Left ventricle myocardium inferior (tissue), 1 donor: Measurements from ENCODE around the gene OR10T2. TPM values are rescaled to one million over a fixed set of nuclear protein-coding genes. Genes with fewer than 3 reads are reported as not detected.
"Not testable (repeated sequence)": the region's sequence is repeated elsewhere in the genome, so short reads cannot be mapped to it uniquely, and the experiment has no call there.

Experiments
- DNase-seq: peaks from one replicate; pipeline ENCODE4 v3.0.0-alpha.2; 2020
- H3K27ac ChIP-seq: fragments of 200-600 bp; replicated peaks from 2 replicates; pipeline ENCODE4 v1.8.0; 2021
- H3K27me3 ChIP-seq: fragments of 200-600 bp; 2 replicates; pipeline ENCODE4 v1.8.0; 2021; ENCODE audit warnings: low read depth
- H3K36me3 ChIP-seq: fragments of 200-600 bp; 2 replicates; pipeline ENCODE4 v1.8.0; 2021
- H3K4me1 ChIP-seq: fragments of 200-600 bp; 2 replicates; pipeline ENCODE4 v1.8.0; 2021
- H3K4me3 ChIP-seq: fragments of 200-600 bp; 2 replicates; pipeline ENCODE4 v1.8.0; 2021; ENCODE audit warnings: mild to moderate bottlenecking, moderate library complexity
- H3K9me3 ChIP-seq: fragments of 200-600 bp; replicated peaks from 2 replicates; pipeline ENCODE4 v1.8.0; 2021
- intact Hi-C: fragments of 100-400 bp; cut with micrococcal nuclease; formaldehyde crosslinking; loops from one replicate; pipeline ENCODE4 v1.11.0; 2022
- total RNA-seq: library from RNA; stranded (reverse); fragmentation: NEBNext Ultra II Directional; extraction: Animal tissue kit (Norgen Biotek cat#: 25700); gene quantifications from one replicate; pipeline ENCODE4 v1.2.1, GENCODE V29; 2021
- TF ChIP-seq, protein P1 (sequence below): fragments of 200-600 bp; IDR thresholded peaks from 2 replicates; pipeline ENCODE4 v1.8.0; 2021; ENCODE audit warnings: antibody characterized with exemption, mild to moderate bottlenecking, borderline replicate concordance
- donor health status: DM: no; HTN: yes; CAD: no; lungs with severe emphysema.

Gene OR10T2
- total RNA-seq, 1 donor from 2014 or later = not detected

DNA sequence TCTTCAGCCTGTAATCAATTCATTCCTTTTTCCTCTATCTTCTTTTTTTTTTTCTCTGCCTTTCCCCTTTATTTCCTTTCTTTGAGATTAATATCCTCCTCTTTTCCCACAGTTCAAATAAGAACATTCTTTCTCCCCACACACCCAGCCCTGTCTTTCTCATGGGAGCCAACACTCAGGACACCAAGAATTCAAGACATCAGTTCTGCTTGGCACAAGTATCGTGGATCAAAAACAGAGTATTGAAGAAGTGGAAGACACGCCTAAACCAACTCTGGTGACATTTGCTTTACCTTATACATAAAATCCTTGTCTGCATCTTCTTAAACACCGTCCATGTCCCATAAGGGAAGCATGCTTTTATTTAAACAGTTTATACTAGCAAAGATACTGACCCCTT lies 42.6 kb downstream of the OR10T2 start:
- H3K27ac ChIP-seq = no peak overlapping the region
- intact Hi-C loops = no loop called here
- TF ChIP-seq, protein P1, sequence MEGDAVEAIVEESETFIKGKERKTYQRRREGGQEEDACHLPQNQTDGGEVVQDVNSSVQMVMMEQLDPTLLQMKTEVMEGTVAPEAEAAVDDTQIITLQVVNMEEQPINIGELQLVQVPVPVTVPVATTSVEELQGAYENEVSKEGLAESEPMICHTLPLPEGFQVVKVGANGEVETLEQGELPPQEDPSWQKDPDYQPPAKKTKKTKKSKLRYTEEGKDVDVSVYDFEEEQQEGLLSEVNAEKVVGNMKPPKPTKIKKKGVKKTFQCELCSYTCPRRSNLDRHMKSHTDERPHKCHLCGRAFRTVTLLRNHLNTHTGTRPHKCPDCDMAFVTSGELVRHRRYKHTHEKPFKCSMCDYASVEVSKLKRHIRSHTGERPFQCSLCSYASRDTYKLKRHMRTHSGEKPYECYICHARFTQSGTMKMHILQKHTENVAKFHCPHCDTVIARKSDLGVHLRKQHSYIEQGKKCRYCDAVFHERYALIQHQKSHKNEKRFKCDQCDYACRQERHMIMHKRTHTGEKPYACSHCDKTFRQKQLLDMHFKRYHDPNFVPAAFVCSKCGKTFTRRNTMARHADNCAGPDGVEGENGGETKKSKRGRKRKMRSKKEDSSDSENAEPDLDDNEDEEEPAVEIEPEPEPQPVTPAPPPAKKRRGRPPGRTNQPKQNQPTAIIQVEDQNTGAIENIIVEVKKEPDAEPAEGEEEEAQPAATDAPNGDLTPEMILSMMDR = no peak
- H3K9me3 ChIP-seq = no peaks in the 10 kb centered on the region
- no peaks in the 10 kb centered on the region for H3K27me3 ChIP-seq
- no peak overlapping the region for H3K4me3 ChIP-seq
- DNase-seq = no peak
- no peaks in the 10 kb centered on the region for H3K36me3 ChIP-seq
- H3K4me1 ChIP-seq = no peaks in the 10 kb centered on the region

DNA sequence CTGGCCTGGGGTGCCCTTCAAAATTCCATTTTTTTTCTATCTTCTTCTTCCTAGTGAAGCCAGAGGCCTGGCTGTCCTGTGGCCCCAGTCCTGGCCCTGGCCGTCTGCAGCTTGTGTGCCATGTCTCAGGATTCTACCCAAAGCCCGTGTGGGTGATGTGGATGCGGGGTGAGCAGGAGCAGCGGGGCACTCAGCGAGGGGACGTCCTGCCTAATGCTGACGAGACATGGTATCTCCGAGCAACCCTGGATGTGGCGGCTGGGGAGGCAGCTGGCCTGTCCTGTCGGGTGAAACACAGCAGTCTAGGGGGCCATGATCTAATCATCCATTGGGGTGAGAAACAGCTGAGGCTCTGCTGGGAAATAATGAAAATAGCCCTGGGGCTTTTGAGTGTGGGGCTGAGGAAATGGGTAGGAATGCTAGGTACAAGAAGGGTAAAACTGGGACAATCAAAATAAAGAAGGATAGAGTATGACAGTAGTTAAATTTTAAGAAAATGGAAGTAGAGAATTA lies 43.4 kb downstream of the OR10T2 start:
- DNase-seq = no peak
- intact Hi-C loops = no loop called here
- no peaks in the 10 kb centered on the region for H3K4me1 ChIP-seq
- peaks cover 6% of the 10 kb centered on the region for H3K9me3 ChIP-seq
- no peak overlapping the region for H3K4me3 ChIP-seq
- H3K27me3 ChIP-seq = no peaks in the 10 kb centered on the region
- TF ChIP-seq, protein P1 = no peak
- H3K27ac ChIP-seq = no peak overlapping the region
- no peaks in the 10 kb centered on the region for H3K36me3 ChIP-seq

DNA sequence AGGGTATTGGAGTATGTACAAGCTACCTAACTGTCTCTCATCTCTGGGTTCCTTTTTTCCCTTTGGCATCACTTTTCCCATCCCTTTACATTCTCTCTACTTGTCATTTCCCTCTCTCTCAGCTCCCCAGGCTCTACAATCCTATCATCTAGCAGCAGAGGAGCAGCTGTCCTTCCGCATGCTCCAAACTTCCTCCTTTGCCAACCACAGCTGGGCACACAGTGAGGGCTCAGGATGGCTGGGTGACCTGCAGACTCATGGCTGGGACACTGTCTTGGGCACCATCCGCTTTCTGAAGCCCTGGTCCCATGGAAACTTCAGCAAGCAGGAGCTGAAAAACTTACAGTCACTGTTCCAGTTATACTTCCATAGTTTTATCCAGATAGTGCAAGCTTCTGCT lies 45.0 kb downstream of the OR10T2 start:
- Histone ChIP-seq H3K36me3 (no peaks in the 10 kb centered on the region), H3K9me3 (peaks cover 7% of the 10 kb centered on the region), H3K27ac (no peak overlapping the region), H3K27me3 (no peaks in the 10 kb centered on the region), H3K4me1 (no peaks in the 10 kb centered on the region), H3K4me3 (no peak overlapping the region)
- intact Hi-C loops = no loop called here
- no peak for DNase-seq
- TF ChIP-seq, protein P1 = no peak

DNA sequence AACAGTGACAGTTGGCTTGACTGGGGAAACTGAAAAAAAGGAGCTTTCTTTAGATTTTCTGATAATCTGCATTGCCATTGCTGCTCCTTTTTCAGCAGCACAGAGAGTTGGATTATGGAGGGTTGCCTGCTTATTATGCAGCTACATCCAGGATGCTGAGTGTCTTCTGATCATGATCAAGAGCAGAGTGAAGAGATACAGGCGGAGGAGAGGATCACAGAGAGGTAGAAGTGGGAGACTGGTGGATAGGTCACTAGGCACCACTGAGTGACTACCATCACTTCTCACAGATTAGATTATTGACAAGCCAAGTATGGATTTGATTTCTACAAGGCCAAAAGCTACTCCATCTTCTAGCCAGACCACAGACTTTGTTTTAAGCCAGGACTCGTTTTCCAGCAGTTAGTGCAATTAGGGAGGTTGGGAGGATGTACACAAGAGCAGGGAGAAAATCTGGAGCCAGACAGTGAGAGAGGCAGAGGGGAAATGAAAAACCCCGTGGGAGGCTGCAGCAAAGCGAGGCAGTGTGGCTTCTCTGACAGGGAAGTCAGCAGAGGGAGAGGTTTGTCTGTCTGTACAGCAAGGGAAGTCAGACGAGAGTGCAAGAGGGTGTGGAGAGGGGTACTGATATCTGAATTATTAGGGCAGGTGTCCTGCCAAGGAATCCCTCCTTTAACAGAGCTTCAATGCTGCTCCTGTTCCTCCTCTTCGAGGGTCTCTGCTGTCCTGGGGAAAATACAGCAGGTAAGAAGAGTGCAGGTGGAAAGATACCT lies 45.8 kb downstream of the OR10T2 start, which contains the start of gene CD1E:
Gene CD1E (plus strand): TSS at position 592 of the 773 bp plus-strand sequence. CDS start 95 bp downstream, at position 687.
- H3K4me1 ChIP-seq = no peaks in the 10 kb centered on the region
- H3K4me3 ChIP-seq = no peak within 1 kb of the TSS
- H3K9me3 ChIP-seq = peaks cover 7% of the 10 kb centered on the region
- intact Hi-C loops = no loop called here
- H3K27me3 ChIP-seq = no peaks in the 10 kb centered on the region
- no peak within 1 kb of the TSS for H3K27ac ChIP-seq
- DNase-seq = no peak
- H3K36me3 ChIP-seq = no peaks in the 10 kb centered on the region
- TF ChIP-seq, protein P1 = no peak

DNA sequence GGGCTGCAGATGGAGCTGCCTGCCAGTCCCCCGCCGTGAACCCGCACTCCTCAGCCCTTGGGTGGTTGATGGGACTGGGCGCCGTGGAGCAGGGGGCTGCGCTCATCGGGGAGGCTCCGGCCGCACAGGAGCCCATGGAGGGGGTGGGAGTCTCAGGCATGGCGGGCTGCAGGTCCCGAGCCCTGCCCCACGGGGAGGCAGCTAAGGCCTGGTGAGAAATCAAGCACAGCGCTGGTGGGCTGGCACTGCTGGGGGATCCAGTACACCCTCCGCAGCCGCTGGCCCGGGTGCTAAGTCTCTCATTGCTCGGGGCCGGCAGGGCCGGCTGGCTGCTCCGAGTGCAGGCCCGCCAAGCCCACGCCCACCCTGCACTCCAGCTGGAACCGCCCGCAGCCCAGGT lies 50.3 kb downstream of the OR10T2 start:
- H3K27ac ChIP-seq, DNase-seq, H3K36me3 ChIP-seq, H3K4me3 ChIP-seq, H3K27me3 ChIP-seq, intact Hi-C loops, H3K4me1 ChIP-seq: not testable (repeated sequence)
- H3K9me3 ChIP-seq = peaks cover 36% of the 10 kb centered on the region

Other genes starting within 250 kb of the OR10T2 start
- 1.4 TPM for gene CD1D, start 218.6 kb downstream of the OR10T2 start, total RNA-seq
- not detected for gene CD1A, start 145.0 kb downstream of the OR10T2 start, total RNA-seq
- 0.41 TPM for gene CD1C, start 109.5 kb downstream of the OR10T2 start, total RNA-seq
- not detected for gene CD1B, start 67.9 kb downstream of the OR10T2 start, total RNA-seq
- gene CD1E, start 45.6 kb downstream of the OR10T2 start, total RNA-seq = not detected
- not detected for gene OR10K2, start 26.8 kb upstream of the OR10T2 start, total RNA-seq
- gene OR10K1, start 62.4 kb upstream of the OR10T2 start, total RNA-seq = not detected
- not detected for gene OR10R2, start 72.8 kb upstream of the OR10T2 start, total RNA-seq
- gene OR6Y1, start 154.9 kb upstream of the OR10T2 start, total RNA-seq = not detected
- not detected for gene OR6P1, start 171.1 kb upstream of the OR10T2 start, total RNA-seq
- not detected for gene OR10X1, start 180.4 kb upstream of the OR10T2 start, total RNA-seq
- not detected for gene OR10Z1, start 205.8 kb upstream of the OR10T2 start, total RNA-seq